K562 (cell line): ENCODE results near the gene ERAS. TPM values are rescaled to one million over a fixed set of nuclear protein-coding genes. Genes with fewer than 3 reads are reported as not detected.

Experiments
- CHD7 ChIP-seq: fragments of 200-600 bp; sonication (generic); IDR thresholded peaks from one replicate; pipeline ENCODE4 v1.6.1; 2012; ENCODE audit warnings: mild to moderate bottlenecking, low read depth, low read length, inconsistent platforms
- MNT ChIP-seq, 2 experiments: fragments of 450-650 bp; conservative IDR thresholded peaks; 2 replicates each; pipeline ENCODE4 v1.6.1; 2017; ENCODE audit warnings: mild to moderate bottlenecking in 2 of 2, moderate library complexity in 2 of 2
- MXI1 ChIP-seq: IDR thresholded peaks from 2 replicates; pipeline ENCODE4 v1.6.1; 2011; ENCODE audit warnings: low read depth, mild to moderate bottlenecking, improper control_type of control experiment, low read length
- PRDM10 ChIP-seq: fragments of 450-650 bp; IDR thresholded peaks from 2 replicates; pipeline ENCODE4 v1.6.1; 2018; ENCODE audit not compliant: partially characterized antibody
- STAT5A ChIP-seq: IDR thresholded peaks from 2 replicates; pipeline ENCODE4 v1.6.1; 2012; ENCODE audit warnings: low read length, inconsistent platforms, borderline replicate concordance
- STAT6 ChIP-seq: sonication (generic); formaldehyde crosslinking; IDR thresholded peaks from 2 replicates; pipeline ENCODE4 v1.8.1; 2023; ENCODE audit warnings: mild to moderate bottlenecking, missing genetic modification reagents
- polyA plus RNA-seq, 8 experiments: library from polyadenylated mRNA; depleted of rRNA in 4 of 8; stranded (reverse) in 5 of 8; unstranded in 3 of 8; fragments of >200 nt; fragmentation: Nextera tagmentation in 2 of 8; fragmentation: Illumina TruSeq in 1 of 8; extraction: Ambion mirVana in 2 of 8; extraction: Trizol in 1 of 8; gene quantifications; 2 replicates each; pipeline versions ENCODE4 v1.2.1 to v1.2.3, GENCODE V29; 2011 to 2014; ENCODE audit warnings: inconsistent platforms in 1 of 8, missing spikeins in 1 of 8
- total RNA-seq, 7 experiments: library from RNA; depleted of rRNA in 6 of 7; stranded (reverse); fragments of >200 nt in 6 of 7; fragmentation: Illumina TruSeq in 2 of 7; extraction: Trizol in 2 of 7; gene quantifications; 2 replicates each; pipeline versions ENCODE4 v1.2.1 to v1.2.3, GENCODE V29; 2011 to 2021; ENCODE audit warnings: low replicate concordance in 1 of 7

ERAS gene
- total and polyA plus RNA-seq, 9 of the 15 experiments (the other 6 are each of a cell fraction or from before 2014, with no cell fraction given) = 0.07 to 0.12 TPM; not detected in 7

GRCh38 chrX:48785540-48786214 lies 40.6 kb upstream of the ERAS start (continued):
- TF ChIP-seq CHD7 (no peak), STAT5A (0 out of 2 replicates have a peak, but pooled peaks have one; percentile 17), MXI1 (no peak), MNT (conservative IDR thresholded peaks at IDR 0.05) (no peak), PRDM10 (no peak), STAT6 (CRISPR knock-in tag) (no peak)
